GM23248 (cell line): ENCODE data around the gene CEP89. TPM values are rescaled to one million over a fixed set of nuclear protein-coding genes. Genes with fewer than 3 reads are reported as not detected.

Experiments used
- DNase-seq: peaks from one replicate; pipeline ENCODE4 v3.0.0-alpha.2; 2015
- H2AFZ ChIP-seq: fragments of 200-600 bp; sonication (generic); 2 replicates; pipeline ENCODE4 v1.6.1; 2016; ENCODE audit warnings: antibody characterized with exemption
- H3F3A ChIP-seq: fragments of 200-600 bp; sonication (generic); 2 replicates; pipeline ENCODE4 v1.6.1; 2016; ENCODE audit warnings: mild to moderate bottlenecking, antibody characterized with exemption, mixed run types; ENCODE audit not compliant: insufficient read depth
- H3K27ac ChIP-seq: fragments of 200-600 bp; sonication (generic); 2 replicates; pipeline ENCODE4 v1.5.1; 2016; ENCODE audit warnings: mild to moderate bottlenecking
- H3K27me3 ChIP-seq: fragments of 200-600 bp; sonication (generic); replicated peaks from 2 replicates; pipeline ENCODE4 v1.6.1; 2016; ENCODE audit warnings: mild to moderate bottlenecking; ENCODE audit not compliant: insufficient read depth
- H3K36me3 ChIP-seq: fragments of 200-600 bp; sonication (generic); 2 replicates; pipeline ENCODE4 v1.6.1; 2016; ENCODE audit warnings: low read depth, mild to moderate bottlenecking
- H3K4me1 ChIP-seq: fragments of 200-600 bp; sonication (generic); 2 replicates; pipeline ENCODE4 v1.6.1; 2016; ENCODE audit warnings: mild to moderate bottlenecking; ENCODE audit not compliant: insufficient read depth
- H3K4me2 ChIP-seq: fragments of 200-600 bp; sonication (generic); one replicate; pipeline ENCODE4 v1.6.1; 2016; ENCODE audit warnings: mild to moderate bottlenecking; ENCODE audit not compliant: unreplicated experiment
- H3K4me3 ChIP-seq: fragments of 200-600 bp; sonication (generic); 2 replicates; pipeline ENCODE4 v1.5.1; 2016; ENCODE audit warnings: mild to moderate bottlenecking
- H3K79me2 ChIP-seq: fragments of 200-600 bp; sonication (generic); 2 replicates; pipeline ENCODE4 v1.6.1; 2016; ENCODE audit warnings: mild to moderate bottlenecking; ENCODE audit not compliant: insufficient read depth
- H3K9ac ChIP-seq: fragments of 200-600 bp; sonication (generic); 2 replicates; pipeline ENCODE4 v1.6.1; 2016; ENCODE audit warnings: mild to moderate bottlenecking
- H3K9me2 ChIP-seq: fragments of 200-600 bp; sonication (generic); 2 replicates; pipeline ENCODE4 v1.6.1; 2016; ENCODE audit warnings: mixed run types, mild to moderate bottlenecking, moderate library complexity; ENCODE audit not compliant: insufficient read depth
- H3K9me3 ChIP-seq: fragments of 200-600 bp; sonication (generic); one replicate; pipeline ENCODE4 v1.6.1; 2017; ENCODE audit warnings: low read depth
- H4K20me1 ChIP-seq: fragments of 200-600 bp; sonication (generic); 2 replicates; pipeline ENCODE4 v1.6.0; 2016; ENCODE audit not compliant: insufficient read depth
- EZH2 ChIP-seq: fragments of 200-600 bp; sonication (generic); IDR thresholded peaks from 2 replicates; pipeline ENCODE4 v1.6.1; 2018; ENCODE audit warnings: antibody characterized with exemption, mild to moderate bottlenecking; ENCODE audit not compliant: insufficient read depth, poor library complexity, severe bottlenecking
- EZH2phosphoT487 ChIP-seq: fragments of 200-600 bp; sonication (generic); IDR thresholded peaks from 2 replicates; pipeline ENCODE4 v1.6.1; 2018; ENCODE audit warnings: antibody characterized with exemption, moderate library complexity, mild to moderate bottlenecking, low read depth; ENCODE audit not compliant: insufficient read depth
- WGBS, 2 experiments: methylation state at CpG; one replicate each; pipeline ENCODE4 v1.1.6; 2015 to 2017; ENCODE audit warnings: low lambda C conversion rate in 2 of 2, low coverage in 1 of 2; ENCODE audit errors: missing lambda C conversion rate in 2 of 2; 5-methylcytosine and 5-hydroxymethylcytosine counted together
- in situ Hi-C: fragments of 300-500 bp; cut with MboI; formaldehyde crosslinking; loops from 2 replicates; pipeline ENCODE4 v1.15.0; 2020
- polyA plus RNA-seq: library from polyadenylated mRNA; unstranded; fragments of >200 nt; fragmentation: Nextera tagmentation; extraction: Ambion mirVana; gene quantifications from 2 replicates; pipeline ENCODE4 v1.2.1, GENCODE V29; 2016
- total RNA-seq: library from RNA; depleted of rRNA; stranded (reverse); fragments of >200 nt; shearing (Covaris generic); gene quantifications from 2 replicates; pipeline ENCODE4 v1.2.3, GENCODE V29; 2014

Gene CEP89
- total and polyA plus RNA-seq, 2 experiments from 2014 or later, result 17.1 to 30.1 TPM

DNA sequence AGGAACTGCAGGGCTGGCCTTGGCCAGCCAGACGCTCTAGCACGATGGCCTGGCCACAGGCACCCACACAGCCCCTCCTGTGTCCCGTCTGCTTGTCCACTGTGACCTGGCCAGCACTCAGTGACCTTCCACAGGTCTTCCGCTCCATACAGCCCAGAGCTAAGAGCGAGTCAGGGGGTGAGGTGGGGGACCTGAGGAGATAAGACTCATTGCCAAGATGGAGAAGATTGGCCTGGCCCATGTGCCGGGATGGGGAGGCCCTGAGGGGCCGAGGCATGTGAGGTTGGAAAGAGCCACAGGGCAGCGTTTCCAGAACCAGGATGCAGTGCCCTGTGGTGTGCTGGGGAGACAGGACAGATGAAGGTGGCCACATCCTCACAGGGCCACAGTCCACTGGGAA is 92.0 kb downstream of the CEP89 start:
- TF ChIP-seq EZH2 (no peak), EZH2phosphoT487 (no peak)
- Histone ChIP-seq H3K4me1 (no peaks in the 10 kb centered on the region), H3K9me3 (no peaks in the 10 kb centered on the region), H3K4me2 (no peak overlapping the region), H3K9me2 (no peaks in the 10 kb centered on the region), H4K20me1 (no peaks in the 10 kb centered on the region), H3K27me3 (no peaks in the 10 kb centered on the region), H3K27ac (no peak overlapping the region), H3K9ac (no peak overlapping the region), H3K4me3 (no peak overlapping the region), H3K79me2 (no peaks in the 10 kb centered on the region), H3F3A (no peaks in the 10 kb centered on the region), H2AFZ (no peak overlapping the region), H3K36me3 (no peaks in the 10 kb centered on the region)
- no peak for DNase-seq
- WGBS, 2 experiments, result 86 to 91% methylated on average over 8 of the region's 8 CpGs
- in situ Hi-C loops, result no loop called here

DNA sequence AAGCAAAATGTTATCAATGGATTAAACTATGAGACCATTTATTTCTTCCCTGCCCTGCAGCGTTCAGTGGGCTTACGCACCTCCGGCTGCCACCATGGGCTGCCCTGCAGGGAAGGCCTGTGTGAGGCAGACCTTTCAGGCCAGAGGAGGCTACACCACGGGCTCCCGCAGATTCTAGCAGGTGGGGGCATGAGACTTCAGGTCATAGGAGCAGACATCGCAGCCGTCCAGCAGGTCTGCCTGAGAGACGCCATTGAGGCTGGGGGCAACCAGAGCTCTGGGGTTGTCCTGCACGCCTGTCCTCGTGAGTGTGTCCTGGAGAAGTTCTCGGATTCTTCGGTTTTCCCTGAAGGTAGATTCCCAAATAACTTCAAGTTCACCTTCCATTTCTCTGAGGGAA is 92.8 kb downstream of the CEP89 start:
- Histone ChIP-seq H3K27ac (no peak overlapping the region), H3K79me2 (no peaks in the 10 kb centered on the region), H3F3A (no peaks in the 10 kb centered on the region), H2AFZ (no peak overlapping the region), H4K20me1 (no peaks in the 10 kb centered on the region), H3K9me2 (no peaks in the 10 kb centered on the region), H3K4me3 (no peak overlapping the region), H3K4me1 (no peaks in the 10 kb centered on the region), H3K36me3 (no peaks in the 10 kb centered on the region), H3K27me3 (no peaks in the 10 kb centered on the region), H3K9me3 (no peaks in the 10 kb centered on the region), H3K9ac (no peak overlapping the region), H3K4me2 (no peak overlapping the region)
- no peak for TF ChIP-seq EZH2
- no peak for TF ChIP-seq EZH2phosphoT487
- WGBS, 2 experiments, result 94 to 96% methylated on average over 12 of the region's 12 CpGs
- no peak for DNase-seq
- in situ Hi-C loops, result no loop called here

DNA sequence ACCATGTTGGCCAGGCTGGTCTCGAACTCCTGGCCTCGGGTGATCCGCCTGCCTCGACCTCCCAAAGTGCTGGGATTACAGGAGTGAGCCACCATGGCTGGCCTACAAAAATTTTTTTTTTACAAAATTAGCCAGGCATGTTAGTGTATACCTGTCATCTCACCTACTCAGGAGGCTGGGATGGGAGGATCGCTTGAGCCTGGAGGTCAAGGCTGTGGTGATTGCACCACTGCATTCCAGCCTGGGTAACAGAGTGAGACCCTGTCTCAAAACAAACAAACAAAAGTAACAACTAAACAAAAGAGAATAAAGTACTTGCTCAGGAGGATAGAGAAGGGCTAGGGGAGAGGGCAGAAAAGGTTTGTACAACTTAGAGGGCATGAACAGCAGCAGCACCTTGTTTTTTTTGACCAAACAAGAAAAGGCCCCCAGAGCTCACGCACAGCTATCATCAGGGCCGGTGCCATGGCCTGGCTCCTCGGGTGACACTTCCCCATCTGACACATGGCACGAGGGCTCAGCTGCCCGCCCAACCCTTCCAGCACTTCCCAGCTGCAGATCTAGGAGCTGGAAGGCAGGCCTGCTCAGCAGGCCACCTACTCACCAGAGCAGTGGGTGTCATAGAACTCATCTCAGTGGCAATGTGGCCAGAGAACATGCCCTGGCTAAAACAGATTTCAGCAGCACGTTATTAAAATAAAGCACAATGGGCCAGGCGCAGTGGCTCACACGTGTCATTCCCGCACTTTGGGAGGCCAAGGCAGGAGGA is 93.6 kb downstream of the CEP89 start:
- Histone ChIP-seq H3K27me3 (no peaks in the 10 kb centered on the region), H2AFZ (no peak overlapping the region), H3F3A (no peaks in the 10 kb centered on the region), H3K4me3 (no peak overlapping the region), H3K9me2 (no peaks in the 10 kb centered on the region), H3K9ac (no peak overlapping the region), H4K20me1 (no peaks in the 10 kb centered on the region), H3K4me1 (no peaks in the 10 kb centered on the region), H3K79me2 (no peaks in the 10 kb centered on the region), H3K36me3 (no peaks in the 10 kb centered on the region), H3K9me3 (no peaks in the 10 kb centered on the region), H3K27ac (no peak overlapping the region), H3K4me2 (no peak overlapping the region)
- no peak for TF ChIP-seq EZH2
- TF ChIP-seq EZH2phosphoT487, result no peak
- 95% methylated on average over 14 of the region's 14 CpGs for WGBS, 2 experiments
- in situ Hi-C loops, result no loop called here
- no peak for DNase-seq

GRCh38 chr19:32877323-32877912 is 94.3 kb downstream of the CEP89 start:
- H3K9me3 ChIP-seq, result no peaks in the 10 kb centered on the region
- H3K36me3 ChIP-seq, result no peaks in the 10 kb centered on the region
- no peak overlapping the region for H2AFZ ChIP-seq
- no peaks in the 10 kb centered on the region for H3K27me3 ChIP-seq
- H3K9ac ChIP-seq, result no peak overlapping the region
- no peaks in the 10 kb centered on the region for H3F3A ChIP-seq
- TF ChIP-seq EZH2phosphoT487, result no peak
- no peak for TF ChIP-seq EZH2
- H3K9me2 ChIP-seq, result no peaks in the 10 kb centered on the region
- in situ Hi-C loops, result no loop called here
- H3K27ac ChIP-seq, result no peak overlapping the region
- 91 to 92% methylated on average over 9 of the region's 9 CpGs for WGBS, 2 experiments
- no peak for DNase-seq
- H3K4me1 ChIP-seq, result no peaks in the 10 kb centered on the region
- no peak overlapping the region for H3K4me2 ChIP-seq
- H3K4me3 ChIP-seq, result no peak overlapping the region
- H4K20me1 ChIP-seq, result no peaks in the 10 kb centered on the region
- no peaks in the 10 kb centered on the region for H3K79me2 ChIP-seq
